HepG2 (cell line): ENCODE data around the gene APRT. TPM values are rescaled to one million over a fixed set of nuclear protein-coding genes. Genes with fewer than 3 reads are reported as not detected.

ENCODE experiments used
- AGO2 ChIP-seq: fragments of 200-400 bp; formaldehyde crosslinking; optimal IDR thresholded peaks from 2 replicates; pipeline ENCODE3; 2017; ENCODE audit warnings: mild to moderate bottlenecking, low read depth, low read length, moderate library complexity
- ATF4 ChIP-seq, 2 experiments: fragments of 450-650 bp in 1 of 2; sonication (generic) in 1 of 2; formaldehyde crosslinking; IDR thresholded peaks; 2 replicates each; pipeline versions ENCODE4 v1.5.0 to v1.8.0; 2020 to 2022; ENCODE audit warnings: mild to moderate bottlenecking in 1 of 2, missing genetic modification reagents in 1 of 2
- CBX5 ChIP-seq: sonication (generic); formaldehyde crosslinking; IDR thresholded peaks from 2 replicates; pipeline ENCODE4 v1.4.0; 2020; ENCODE audit warnings: missing genetic modification reagents, borderline replicate concordance
- CENPT ChIP-seq: sonication (generic); formaldehyde crosslinking; IDR thresholded peaks from 2 replicates; pipeline ENCODE4 v1.8.0; 2022; ENCODE audit warnings: low read depth, mild to moderate bottlenecking, moderate library complexity, missing genetic modification reagents
- CREM ChIP-seq, 2 experiments: sonication (generic) in 1 of 2; formaldehyde crosslinking in 1 of 2; IDR thresholded peaks; 2 replicates each; pipeline versions ENCODE4 v1.4.0 to v1.6.1; 2016 to 2020; ENCODE audit warnings: antibody characterized with exemption in 1 of 2, mild to moderate bottlenecking in 1 of 2, missing genetic modification reagents in 1 of 2
- GZF1 ChIP-seq: sonication (generic); formaldehyde crosslinking; IDR thresholded peaks from 2 replicates; pipeline ENCODE4 v1.5.1; 2020; ENCODE audit warnings: mild to moderate bottlenecking, missing genetic modification reagents
- JUNB ChIP-seq: sonication (generic); formaldehyde crosslinking; IDR thresholded peaks from 2 replicates; pipeline ENCODE4 v1.8.0; 2022; ENCODE audit warnings: missing genetic modification reagents, mild to moderate bottlenecking, borderline replicate concordance
- KAT7 ChIP-seq: IDR thresholded peaks from 2 replicates; pipeline ENCODE4 v1.6.1; 2018; ENCODE audit warnings: borderline replicate concordance, missing compliant biosample characterization
- KAT8 ChIP-seq: IDR thresholded peaks from 2 replicates; pipeline ENCODE4 v1.6.1; 2016; ENCODE audit warnings: missing genetic modification reagents, missing compliant biosample characterization
- KDM1A ChIP-seq: IDR thresholded peaks from 2 replicates; pipeline ENCODE4 v1.6.1; 2016; ENCODE audit warnings: missing compliant biosample characterization
- KLF11 ChIP-seq: IDR thresholded peaks from 2 replicates; pipeline ENCODE4 v1.6.1; 2016; ENCODE audit warnings: missing compliant biosample characterization
- MAFF ChIP-seq: IDR thresholded peaks from 2 replicates; pipeline ENCODE4 v1.6.1; 2011; ENCODE audit warnings: low read depth, low read length, improper control_type of control experiment
- MED13 ChIP-seq: sonication (generic); formaldehyde crosslinking; IDR thresholded peaks from 2 replicates; pipeline ENCODE4 v1.5.0; 2020; ENCODE audit warnings: missing genetic modification reagents
- NCOA5 ChIP-seq: sonication (generic); formaldehyde crosslinking; IDR thresholded peaks from 2 replicates; pipeline ENCODE4 v1.4.0; 2020; ENCODE audit warnings: missing genetic modification reagents
- ONECUT2 ChIP-seq: sonication (generic); formaldehyde crosslinking; IDR thresholded peaks from 2 replicates; pipeline ENCODE4 v1.4.0; 2020; ENCODE audit warnings: missing genetic modification reagents
- SIX1 ChIP-seq: sonication (generic); formaldehyde crosslinking; IDR thresholded peaks from 2 replicates; pipeline ENCODE4 v1.4.0; 2020; ENCODE audit warnings: missing genetic modification reagents, borderline replicate concordance
- SKI ChIP-seq: fragments of 450-650 bp; IDR thresholded peaks from one replicate; pipeline ENCODE4 v1.6.1; 2018; ENCODE audit warnings: mild to moderate bottlenecking; ENCODE audit not compliant: partially characterized antibody
- TEAD2 ChIP-seq: sonication (generic); formaldehyde crosslinking; IDR thresholded peaks from 2 replicates; pipeline ENCODE4 v1.9.0; 2021; ENCODE audit warnings: missing genetic modification reagents
- ZIK1 ChIP-seq: sonication (generic); formaldehyde crosslinking; IDR thresholded peaks from 2 replicates; pipeline ENCODE4 v1.5.0; 2020; ENCODE audit warnings: mild to moderate bottlenecking, low read depth, missing genetic modification reagents, borderline replicate concordance
- ZNF256 ChIP-seq: sonication (generic); formaldehyde crosslinking; conservative IDR thresholded peaks from 2 replicates; pipeline ENCODE4 v1.4.0; 2020; ENCODE audit warnings: missing genetic modification reagents
- ZNF274 ChIP-seq: sonication (generic); formaldehyde crosslinking; IDR thresholded peaks from 2 replicates; pipeline ENCODE4 v1.5.1; 2020; ENCODE audit warnings: mild to moderate bottlenecking, missing genetic modification reagents
- ZNF329 ChIP-seq: sonication (generic); formaldehyde crosslinking; IDR thresholded peaks from 2 replicates; pipeline ENCODE4 v1.9.0; 2021; ENCODE audit warnings: low read depth, mild to moderate bottlenecking, missing genetic modification reagents
- ZNF441 ChIP-seq: sonication (generic); formaldehyde crosslinking; IDR thresholded peaks from 2 replicates; pipeline ENCODE4 v1.7.0; 2021; ENCODE audit warnings: missing genetic modification reagents, borderline replicate concordance
- ZNF567 ChIP-seq: sonication (generic); formaldehyde crosslinking; IDR thresholded peaks from 2 replicates; pipeline ENCODE4 v1.8.1; 2023; ENCODE audit warnings: mild to moderate bottlenecking, missing genetic modification reagents, borderline replicate concordance
- ZNF792 ChIP-seq: IDR thresholded peaks from 2 replicates; pipeline ENCODE4 v1.6.1; 2016
- ZNF883 ChIP-seq: sonication (generic); formaldehyde crosslinking; IDR thresholded peaks from 2 replicates; pipeline ENCODE4 v1.5.1; 2020; ENCODE audit warnings: mild to moderate bottlenecking, missing genetic modification reagents; ENCODE audit errors: not compliant biosample characterization
- ZSCAN21 ChIP-seq: sonication (generic); formaldehyde crosslinking; IDR thresholded peaks from 2 replicates; pipeline ENCODE4 v1.8.0; 2022; ENCODE audit warnings: mild to moderate bottlenecking, missing genetic modification reagents, moderate library complexity, borderline replicate concordance
- polyA plus RNA-seq, 8 experiments: library from polyadenylated mRNA; depleted of rRNA in 3 of 8; stranded (reverse) in 7 of 8; unstranded in 1 of 8; fragments of >200 nt; fragmentation: Illumina TruSeq in 4 of 8; extraction: Trizol in 4 of 8; gene quantifications; 2 replicates each; pipeline versions ENCODE4 v1.2.1 to v1.2.3, GENCODE V29; 2011 to 2016; ENCODE audit warnings: low read depth in 4 of 8, missing spikeins in 1 of 8, mixed read lengths in 1 of 8; ENCODE audit not compliant: insufficient read depth in 1 of 8
- total RNA-seq, 5 experiments: library from RNA; depleted of rRNA; stranded (reverse); fragments of >200 nt; fragmentation: Illumina TruSeq; extraction: Trizol; gene quantifications; 2 replicates each; pipeline ENCODE4 v1.2.3, GENCODE V29; 2016; ENCODE audit warnings: low read depth in 1 of 5
- TF ChIP-seq, protein P1 (sequence below): sonication (generic); formaldehyde crosslinking; IDR thresholded peaks from 2 replicates; pipeline ENCODE4 v1.9.0; 2022; ENCODE audit warnings: low read depth, missing genetic modification reagents
- TF ChIP-seq, protein P2 (sequence below): sonication (generic); formaldehyde crosslinking; conservative IDR thresholded peaks from 2 replicates; pipeline ENCODE4 v1.4.0; 2020; ENCODE audit warnings: missing genetic modification reagents

APRT gene
- total and polyA plus RNA-seq, 2 of the 13 experiments (the other 11 are each of a cell fraction or from before 2014, with no cell fraction given) = 155 to 242 TPM

DNA sequence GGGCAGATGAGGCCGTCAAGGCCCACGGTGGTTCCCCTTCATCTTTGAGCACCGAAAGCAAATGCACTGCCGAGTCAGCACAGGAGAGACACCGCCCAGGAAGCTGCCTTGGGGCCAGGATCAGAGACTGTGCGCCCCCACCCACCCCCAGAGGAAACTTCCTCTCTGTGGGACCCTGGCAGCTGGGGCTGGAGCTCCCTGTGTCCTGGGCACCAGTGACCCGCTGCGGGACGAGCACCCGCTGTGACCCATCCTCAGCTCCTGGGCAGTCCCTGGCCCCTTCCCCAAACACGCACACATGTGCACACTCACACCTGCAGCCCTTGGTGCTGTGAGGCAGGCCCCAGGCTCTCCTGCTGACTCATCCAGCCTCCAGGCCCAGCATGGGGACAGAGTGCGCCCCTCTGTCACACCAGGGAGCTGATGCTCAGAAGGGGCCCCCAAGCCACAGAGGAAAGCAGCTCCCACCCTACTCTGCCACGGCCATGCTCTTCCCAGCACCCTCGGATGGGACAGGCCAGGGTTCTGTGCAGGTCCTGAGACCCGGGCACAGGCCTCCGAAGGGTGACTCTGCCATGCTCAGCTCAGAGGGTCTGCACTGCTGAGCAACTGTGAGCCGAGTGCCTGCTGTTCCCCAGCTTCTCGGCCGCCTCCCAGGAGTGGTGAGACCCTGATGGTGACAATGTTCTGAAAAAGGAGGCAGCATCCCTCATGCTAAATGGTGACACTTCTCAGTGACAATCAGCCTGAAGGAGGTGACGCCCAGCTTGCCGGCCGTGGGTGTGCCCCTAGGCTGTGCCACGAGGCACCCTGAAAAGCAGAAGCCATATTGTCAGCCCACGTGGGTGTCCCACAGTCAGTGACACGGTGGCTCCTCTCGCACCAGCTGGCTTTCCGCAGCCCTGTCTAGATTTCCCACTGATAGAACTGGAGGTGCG lies 30.3 kb downstream of the APRT start (continued):
- TF ChIP-seq, protein P1, sequence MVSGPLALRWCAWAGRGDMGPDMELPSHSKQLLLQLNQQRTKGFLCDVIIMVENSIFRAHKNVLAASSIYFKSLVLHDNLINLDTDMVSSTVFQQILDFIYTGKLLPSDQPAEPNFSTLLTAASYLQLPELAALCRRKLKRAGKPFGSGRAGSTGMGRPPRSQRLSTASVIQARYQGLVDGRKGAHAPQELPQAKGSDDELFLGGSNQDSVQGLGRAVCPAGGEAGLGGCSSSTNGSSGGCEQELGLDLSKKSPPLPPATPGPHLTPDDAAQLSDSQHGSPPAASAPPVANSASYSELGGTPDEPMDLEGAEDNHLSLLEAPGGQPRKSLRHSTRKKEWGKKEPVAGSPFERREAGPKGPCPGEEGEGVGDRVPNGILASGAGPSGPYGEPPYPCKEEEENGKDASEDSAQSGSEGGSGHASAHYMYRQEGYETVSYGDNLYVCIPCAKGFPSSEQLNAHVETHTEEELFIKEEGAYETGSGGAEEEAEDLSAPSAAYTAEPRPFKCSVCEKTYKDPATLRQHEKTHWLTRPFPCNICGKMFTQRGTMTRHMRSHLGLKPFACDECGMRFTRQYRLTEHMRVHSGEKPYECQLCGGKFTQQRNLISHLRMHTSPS (CRISPR knock-in tag) = no peak; the same call in 1 of the 2 replicates
- TF ChIP-seq ZSCAN21 (no peak), CBX5 (CRISPR knock-in tag) (no peak), KAT8 (CRISPR knock-in tag) (no peak), MAFF (0 out of 2 replicates have a peak, but pooled peaks have one; percentile 1), TEAD2 (CRISPR knock-in tag) (no peak), ZNF792 (CRISPR knock-in tag) (no peak), SKI (no peak), ZNF883 (CRISPR knock-in tag) (no peak), JUNB (no peak), SIX1 (CRISPR knock-in tag) (no peak), CREM (IDR thresholded peaks at IDR 0.05) (no peak), CREM (CRISPR knock-in tag; IDR thresholded peaks at IDR 0.05) (no peak), ONECUT2 (CRISPR knock-in tag) (no peak), NCOA5 (CRISPR knock-in tag) (no peak), GZF1 (CRISPR knock-in tag) (no peak), ZNF441 (no peak), ZNF274 (CRISPR knock-in tag) (no peak), KLF11 (CRISPR knock-in tag) (no peak), KAT7 (no peak), ZIK1 (CRISPR knock-in tag) (no peak), ZNF567 (CRISPR knock-in tag) (no peak), ZNF256 (CRISPR knock-in tag) (no peak), ZNF329 (no peak), ATF4 (CRISPR knock-in tag; IDR thresholded peaks at IDR 0.05) (no peak), MED13 (CRISPR knock-in tag) (no peak), AGO2 (peak; percentile 86), CENPT (no peak), KDM1A (CRISPR knock-in tag) (no peak)
- TF ChIP-seq, protein P2, sequence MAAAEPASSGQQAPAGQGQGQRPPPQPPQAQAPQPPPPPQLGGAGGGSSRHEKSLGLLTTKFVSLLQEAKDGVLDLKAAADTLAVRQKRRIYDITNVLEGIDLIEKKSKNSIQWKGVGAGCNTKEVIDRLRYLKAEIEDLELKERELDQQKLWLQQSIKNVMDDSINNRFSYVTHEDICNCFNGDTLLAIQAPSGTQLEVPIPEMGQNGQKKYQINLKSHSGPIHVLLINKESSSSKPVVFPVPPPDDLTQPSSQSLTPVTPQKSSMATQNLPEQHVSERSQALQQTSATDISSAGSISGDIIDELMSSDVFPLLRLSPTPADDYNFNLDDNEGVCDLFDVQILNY (CRISPR knock-in tag) = no peak
